Stimulated activated naive CD8-positive, alpha-beta T cell treated with anti-CD3 and anti-CD28 coated beads, Interleukin-15, Interleukin-2, amounts not matched to agents 100 ng/mL and 50 ng/mL, for 24 hours (primary cell): Measurements from ENCODE around the gene NPAT.

ENCODE experiments used
- H3K27ac Mint-ChIP-seq: one replicate; pipeline ENCODE4 v1.8.0; 2021; ENCODE audit warnings: mild to moderate bottlenecking, mixed read lengths
- H3K27me3 Mint-ChIP-seq: one replicate; pipeline ENCODE4 v1.8.0; 2021; ENCODE audit warnings: mixed read lengths
- H3K36me3 Mint-ChIP-seq: one replicate; pipeline ENCODE4 v1.8.0; 2021; ENCODE audit warnings: low read depth, mixed read lengths
- H3K4me1 Mint-ChIP-seq: one replicate; pipeline ENCODE4 v1.8.0; 2021; ENCODE audit warnings: low read depth, mixed read lengths
- H3K4me3 Mint-ChIP-seq: one replicate; pipeline ENCODE4 v1.8.0; 2021; ENCODE audit warnings: mild to moderate bottlenecking, mixed read lengths
- H3K9me3 Mint-ChIP-seq: one replicate; pipeline ENCODE4 v1.8.0; 2021; ENCODE audit warnings: mixed read lengths

The NPAT gene

GRCh38 chr11:108224911-108225786 lies 2.7 kb upstream of the NPAT start:
- H3K27me3 Mint-ChIP-seq = no peaks in the 10 kb centered on the region
- H3K4me3 Mint-ChIP-seq = no peak overlapping the region
- H3K27ac Mint-ChIP-seq = no peak overlapping the region
- H3K9me3 Mint-ChIP-seq = no peaks in the 10 kb centered on the region
- H3K36me3 Mint-ChIP-seq = peaks cover 39% of the 10 kb centered on the region
- H3K4me1 Mint-ChIP-seq = peaks cover 33% of the 10 kb centered on the region

- Mint-ChIP-seq H3K27ac (no peak overlapping the region), H3K9me3 (no peaks in the 10 kb centered on the region), H3K27me3 (no peaks in the 10 kb centered on the region), H3K4me1 (peaks cover 33% of the 10 kb centered on the region), H3K36me3 (peaks cover 37% of the 10 kb centered on the region), H3K4me3 (no peak overlapping the region)
Observed at GRCh38 chr11:108224366-108224765, 1.9 kb upstream of the NPAT start.

GRCh38 chr11:108223348-108224149 lies 1.1 kb upstream of the NPAT start:
- Mint-ChIP-seq H3K27me3 (no peaks in the 10 kb centered on the region), H3K9me3 (no peaks in the 10 kb centered on the region), H3K4me1 (peaks cover 33% of the 10 kb centered on the region), H3K36me3 (peaks cover 37% of the 10 kb centered on the region), H3K27ac (no peak overlapping the region), H3K4me3 (no peak overlapping the region)

GRCh38 chr11:108221911-108222573 lies 396 bp downstream of the NPAT start:
- H3K27me3 Mint-ChIP-seq = no peaks in the 10 kb centered on the region

GRCh38 chr11:108221371-108221770 lies 1.1 kb downstream of the NPAT start:
- Mint-ChIP-seq H3K4me1 (peaks cover 43% of the 10 kb centered on the region), H3K9me3 (no peaks in the 10 kb centered on the region), H3K27ac (no peak overlapping the region), H3K4me3 (no peak overlapping the region), H3K36me3 (peaks cover 22% of the 10 kb centered on the region), H3K27me3 (no peaks in the 10 kb centered on the region)

More at GRCh38 chr11:108221911-108222573, 396 bp downstream of the NPAT start:
- Mint-ChIP-seq H3K4me1 (peaks cover 37% of the 10 kb centered on the region), H3K36me3 (peaks cover 27% of the 10 kb centered on the region), H3K9me3 (no peaks in the 10 kb centered on the region), H3K27ac (no peak overlapping the region), H3K4me3 (no peak overlapping the region)

- no peaks in the 10 kb centered on the region for H3K9me3 Mint-ChIP-seq
- H3K27ac Mint-ChIP-seq = no peak overlapping the region
- peaks cover 24% of the 10 kb centered on the region for H3K36me3 Mint-ChIP-seq
- peaks cover 49% of the 10 kb centered on the region for H3K4me1 Mint-ChIP-seq
- no peak overlapping the region for H3K4me3 Mint-ChIP-seq
- no peaks in the 10 kb centered on the region for H3K27me3 Mint-ChIP-seq
Observed at GRCh38 chr11:108220721-108221336, 1.6 kb downstream of the NPAT start.

GRCh38 chr11:108218912-108219783 lies 3.3 kb downstream of the NPAT start:
- Mint-ChIP-seq H3K9me3 (no peaks in the 10 kb centered on the region), H3K4me3 (peak overlapping the region; percentile 59), H3K36me3 (peaks cover 39% of the 10 kb centered on the region), H3K27ac (peak overlapping the region; percentile 70), H3K27me3 (no peaks in the 10 kb centered on the region), H3K4me1 (peaks cover 63% of the 10 kb centered on the region)

- Mint-ChIP-seq H3K9me3 (no peaks in the 10 kb centered on the region), H3K27me3 (no peaks in the 10 kb centered on the region), H3K4me3 (peak overlapping the region; percentile 59), H3K4me1 (peaks cover 70% of the 10 kb centered on the region), H3K36me3 (peaks cover 45% of the 10 kb centered on the region), H3K27ac (peak overlapping the region; percentile 75)
Observed at GRCh38 chr11:108218455-108218854, 4.0 kb downstream of the NPAT start.

- Mint-ChIP-seq H3K27me3 (no peaks in the 10 kb centered on the region), H3K27ac (no peak overlapping the region), H3K4me1 (peaks cover 71% of the 10 kb centered on the region), H3K36me3 (peaks cover 57% of the 10 kb centered on the region), H3K9me3 (no peaks in the 10 kb centered on the region), H3K4me3 (no peak overlapping the region)
Observed at GRCh38 chr11:108216988-108217387, 5.5 kb downstream of the NPAT start.

- Mint-ChIP-seq H3K36me3 (peaks cover 70% of the 10 kb centered on the region), H3K27ac (peak overlapping the region; percentile 13), H3K27me3 (no peaks in the 10 kb centered on the region), H3K4me1 (peaks cover 68% of the 10 kb centered on the region), H3K4me3 (no peak overlapping the region), H3K9me3 (no peaks in the 10 kb centered on the region)
Observed at GRCh38 chr11:108213784-108214183, 8.7 kb downstream of the NPAT start.

GRCh38 chr11:108210441-108210840 lies 12.0 kb downstream of the NPAT start:
- H3K36me3 Mint-ChIP-seq = peaks cover 94% of the 10 kb centered on the region
- H3K27me3 Mint-ChIP-seq = no peaks in the 10 kb centered on the region
- peak overlapping the region; percentile 32 for H3K27ac Mint-ChIP-seq
- H3K4me3 Mint-ChIP-seq = no peak overlapping the region
- H3K9me3 Mint-ChIP-seq = peaks cover 7% of the 10 kb centered on the region
- peaks cover 45% of the 10 kb centered on the region for H3K4me1 Mint-ChIP-seq

- H3K4me1 Mint-ChIP-seq = peaks cover 47% of the 10 kb centered on the region
- H3K4me3 Mint-ChIP-seq = no peak overlapping the region
- H3K27me3 Mint-ChIP-seq = no peaks in the 10 kb centered on the region
- H3K9me3 Mint-ChIP-seq = peaks cover 17% of the 10 kb centered on the region
- peaks cover 99% of the 10 kb centered on the region for H3K36me3 Mint-ChIP-seq
- H3K27ac Mint-ChIP-seq = no peak overlapping the region
Observed at GRCh38 chr11:108207683-108208060, 14.8 kb downstream of the NPAT start.

- H3K27ac Mint-ChIP-seq = no peak overlapping the region
- H3K4me1 Mint-ChIP-seq = peaks cover 52% of the 10 kb centered on the region
Observed at GRCh38 chr11:108206969-108207682, 15.3 kb downstream of the NPAT start.

More at GRCh38 chr11:108206969-108207682, 15.3 kb downstream of the NPAT start:
- Mint-ChIP-seq H3K36me3 (peaks cover 99% of the 10 kb centered on the region), H3K9me3 (peaks cover 17% of the 10 kb centered on the region), H3K4me3 (no peak overlapping the region), H3K27me3 (no peaks in the 10 kb centered on the region)
